Panc1 (cell line): ENCODE data around the gene LPAR6.

Experiments
- POLR2AphosphoS5 ChIP-seq: IDR thresholded peaks from 2 replicates; pipeline ENCODE4 v1.6.1; 2012; ENCODE audit warnings: mild to moderate bottlenecking, low read depth, low read length, moderate library complexity
- TF ChIP-seq, protein P1 (sequence below): fragments of 450-650 bp; IDR thresholded peaks from 2 replicates; pipeline ENCODE4 v1.5.1; 2017; ENCODE audit warnings: mild to moderate bottlenecking
- TF ChIP-seq, protein P2 (sequence below), 2 experiments: IDR thresholded peaks; 2 replicates each; pipeline ENCODE4 v1.6.1; 2011 to 2012; ENCODE audit warnings: low read depth in 2 of 2, control low read depth in 1 of 2, low read length in 1 of 2, mild to moderate bottlenecking in 1 of 2, moderate library complexity in 1 of 2; ENCODE audit not compliant: insufficient read depth in 1 of 2

DNA sequence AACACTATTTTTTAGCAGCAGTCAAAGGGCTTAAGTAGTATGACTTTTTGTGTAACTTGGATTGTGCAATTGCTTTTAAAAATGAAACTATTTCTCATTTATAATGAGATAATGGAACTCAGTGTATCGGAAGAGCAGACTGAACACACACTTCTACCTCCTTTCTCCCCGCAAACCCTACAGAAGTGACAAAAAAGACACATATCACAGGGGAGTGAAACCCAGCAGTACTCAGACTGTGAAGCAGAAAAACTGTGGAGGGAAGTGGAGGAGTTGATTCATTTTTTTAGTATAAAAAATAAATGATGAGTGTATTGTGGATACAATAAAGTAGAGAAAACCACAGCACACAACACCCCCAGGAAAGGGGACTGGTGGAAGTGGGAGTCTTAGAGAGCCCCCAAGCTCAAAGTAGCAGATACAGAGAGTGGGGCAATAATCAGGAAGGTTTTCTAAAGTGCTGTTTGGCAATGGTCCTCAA lies 9.7 kb downstream of the LPAR6 start:
- TF ChIP-seq, protein P1, sequence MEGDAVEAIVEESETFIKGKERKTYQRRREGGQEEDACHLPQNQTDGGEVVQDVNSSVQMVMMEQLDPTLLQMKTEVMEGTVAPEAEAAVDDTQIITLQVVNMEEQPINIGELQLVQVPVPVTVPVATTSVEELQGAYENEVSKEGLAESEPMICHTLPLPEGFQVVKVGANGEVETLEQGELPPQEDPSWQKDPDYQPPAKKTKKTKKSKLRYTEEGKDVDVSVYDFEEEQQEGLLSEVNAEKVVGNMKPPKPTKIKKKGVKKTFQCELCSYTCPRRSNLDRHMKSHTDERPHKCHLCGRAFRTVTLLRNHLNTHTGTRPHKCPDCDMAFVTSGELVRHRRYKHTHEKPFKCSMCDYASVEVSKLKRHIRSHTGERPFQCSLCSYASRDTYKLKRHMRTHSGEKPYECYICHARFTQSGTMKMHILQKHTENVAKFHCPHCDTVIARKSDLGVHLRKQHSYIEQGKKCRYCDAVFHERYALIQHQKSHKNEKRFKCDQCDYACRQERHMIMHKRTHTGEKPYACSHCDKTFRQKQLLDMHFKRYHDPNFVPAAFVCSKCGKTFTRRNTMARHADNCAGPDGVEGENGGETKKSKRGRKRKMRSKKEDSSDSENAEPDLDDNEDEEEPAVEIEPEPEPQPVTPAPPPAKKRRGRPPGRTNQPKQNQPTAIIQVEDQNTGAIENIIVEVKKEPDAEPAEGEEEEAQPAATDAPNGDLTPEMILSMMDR = no peak
- TF ChIP-seq, protein P2, sequence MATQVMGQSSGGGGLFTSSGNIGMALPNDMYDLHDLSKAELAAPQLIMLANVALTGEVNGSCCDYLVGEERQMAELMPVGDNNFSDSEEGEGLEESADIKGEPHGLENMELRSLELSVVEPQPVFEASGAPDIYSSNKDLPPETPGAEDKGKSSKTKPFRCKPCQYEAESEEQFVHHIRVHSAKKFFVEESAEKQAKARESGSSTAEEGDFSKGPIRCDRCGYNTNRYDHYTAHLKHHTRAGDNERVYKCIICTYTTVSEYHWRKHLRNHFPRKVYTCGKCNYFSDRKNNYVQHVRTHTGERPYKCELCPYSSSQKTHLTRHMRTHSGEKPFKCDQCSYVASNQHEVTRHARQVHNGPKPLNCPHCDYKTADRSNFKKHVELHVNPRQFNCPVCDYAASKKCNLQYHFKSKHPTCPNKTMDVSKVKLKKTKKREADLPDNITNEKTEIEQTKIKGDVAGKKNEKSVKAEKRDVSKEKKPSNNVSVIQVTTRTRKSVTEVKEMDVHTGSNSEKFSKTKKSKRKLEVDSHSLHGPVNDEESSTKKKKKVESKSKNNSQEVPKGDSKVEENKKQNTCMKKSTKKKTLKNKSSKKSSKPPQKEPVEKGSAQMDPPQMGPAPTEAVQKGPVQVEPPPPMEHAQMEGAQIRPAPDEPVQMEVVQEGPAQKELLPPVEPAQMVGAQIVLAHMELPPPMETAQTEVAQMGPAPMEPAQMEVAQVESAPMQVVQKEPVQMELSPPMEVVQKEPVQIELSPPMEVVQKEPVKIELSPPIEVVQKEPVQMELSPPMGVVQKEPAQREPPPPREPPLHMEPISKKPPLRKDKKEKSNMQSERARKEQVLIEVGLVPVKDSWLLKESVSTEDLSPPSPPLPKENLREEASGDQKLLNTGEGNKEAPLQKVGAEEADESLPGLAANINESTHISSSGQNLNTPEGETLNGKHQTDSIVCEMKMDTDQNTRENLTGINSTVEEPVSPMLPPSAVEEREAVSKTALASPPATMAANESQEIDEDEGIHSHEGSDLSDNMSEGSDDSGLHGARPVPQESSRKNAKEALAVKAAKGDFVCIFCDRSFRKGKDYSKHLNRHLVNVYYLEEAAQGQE (IDR thresholded peaks at IDR 0.05; ENCODE audit: insufficient read depth in 1 of 2, low read depth in 2 of 2, low read length in 1 of 2) = no peak
- TF ChIP-seq POLR2AphosphoS5 = no peak
